ENCODE results near the gene MCTP1.
"Not testable (repeated sequence)": the region's sequence is repeated elsewhere in the genome, so short reads cannot be mapped to it uniquely, and the experiment has no call there.

The MCTP1 gene

GRCh38 chr5:95181644-95182043 is 103.2 kb downstream of the MCTP1 start:
- DNase-seq (ENCODE audit: low read depth): no peak

DNA sequence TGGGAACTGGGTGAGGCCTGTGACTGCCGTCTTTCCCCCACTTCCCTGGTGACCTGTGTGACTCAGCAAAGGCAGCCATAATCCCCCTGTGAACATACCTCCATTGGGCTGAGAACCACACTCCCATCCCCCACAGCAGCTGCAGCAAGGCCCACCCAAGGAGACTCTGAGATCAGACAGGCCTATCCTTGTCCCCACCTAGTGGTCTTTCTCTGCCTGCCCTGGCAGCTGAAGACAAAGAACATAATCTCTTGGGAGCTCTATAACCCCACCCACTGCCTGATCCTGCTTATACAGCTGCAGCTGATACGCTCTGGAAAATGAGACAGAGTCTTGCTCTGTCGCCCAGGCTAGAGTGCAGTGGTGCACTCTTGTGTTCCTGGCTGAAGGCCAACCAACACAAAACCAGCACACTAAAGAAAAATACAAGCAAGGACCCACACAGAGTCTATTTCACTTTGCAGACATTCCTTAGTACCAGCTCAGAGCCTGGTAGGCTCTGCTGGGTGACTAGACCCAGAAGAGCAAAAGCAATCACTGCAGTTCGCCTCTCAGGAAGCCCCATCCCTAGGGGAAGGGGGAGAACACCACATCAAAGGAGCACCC is 106.7 kb downstream of the MCTP1 start:
- DNase-seq (ENCODE audit: low read depth): no peak

DNA sequence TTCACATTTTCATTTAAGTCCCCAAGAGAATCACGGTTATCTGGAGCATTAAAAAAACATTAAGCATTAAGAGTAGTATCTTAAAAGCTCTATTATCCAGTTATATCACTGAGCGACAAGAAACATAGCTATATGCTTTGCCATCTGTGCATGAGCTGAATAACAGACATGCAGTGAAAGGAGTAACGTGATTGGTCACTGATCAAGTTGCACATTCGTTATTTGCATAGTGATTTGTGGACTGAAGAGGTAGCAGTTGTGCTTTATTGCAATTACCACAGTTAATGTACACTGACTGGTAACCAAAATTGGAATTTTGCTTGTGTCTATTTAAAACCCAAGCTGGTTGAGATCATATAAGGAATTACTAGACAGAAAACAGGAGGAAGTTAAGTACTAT is 107.4 kb downstream of the MCTP1 start:
- DNase-seq (ENCODE audit: low read depth): no peak

DNA sequence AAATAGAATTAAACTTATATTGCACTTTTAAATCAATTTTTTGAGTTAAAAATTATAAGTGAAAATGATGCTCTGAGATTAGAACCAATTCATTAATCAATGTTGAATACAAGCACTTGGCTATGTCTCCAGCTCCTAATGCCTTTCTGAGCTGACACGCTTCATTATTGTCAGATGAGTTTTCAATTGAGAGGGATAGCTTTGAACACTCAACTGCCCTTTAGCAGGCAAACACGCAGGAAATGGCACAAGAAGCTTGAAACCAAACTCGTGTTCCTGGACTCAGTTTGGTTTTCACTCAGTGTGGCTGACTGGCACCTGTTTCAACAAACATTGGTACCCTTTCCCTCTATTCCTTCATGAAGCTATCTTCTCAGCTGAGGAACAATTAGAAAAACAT is 109.8 kb downstream of the MCTP1 start:
- no peak for DNase-seq (ENCODE audit: low read depth)

DNA sequence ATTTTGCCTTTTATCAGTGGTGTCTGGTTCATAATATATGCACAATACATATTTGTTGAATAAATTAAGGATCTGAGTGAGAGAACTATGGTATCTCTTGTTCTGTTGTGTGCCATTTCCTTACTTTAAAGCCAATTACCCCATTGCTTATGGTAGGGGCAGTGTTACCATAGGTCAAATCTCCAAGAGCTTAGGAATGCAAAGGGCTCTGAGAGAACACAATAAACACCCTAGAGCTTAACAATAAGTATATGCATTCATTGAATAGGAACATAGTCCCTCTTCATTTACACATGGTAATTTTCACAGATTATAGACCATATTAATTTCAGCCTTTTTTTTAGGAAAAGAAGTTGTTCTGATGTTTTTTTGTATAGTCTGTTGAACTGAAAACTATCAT is 112.2 kb downstream of the MCTP1 start:
- no peak for DNase-seq (ENCODE audit: low read depth)

DNA sequence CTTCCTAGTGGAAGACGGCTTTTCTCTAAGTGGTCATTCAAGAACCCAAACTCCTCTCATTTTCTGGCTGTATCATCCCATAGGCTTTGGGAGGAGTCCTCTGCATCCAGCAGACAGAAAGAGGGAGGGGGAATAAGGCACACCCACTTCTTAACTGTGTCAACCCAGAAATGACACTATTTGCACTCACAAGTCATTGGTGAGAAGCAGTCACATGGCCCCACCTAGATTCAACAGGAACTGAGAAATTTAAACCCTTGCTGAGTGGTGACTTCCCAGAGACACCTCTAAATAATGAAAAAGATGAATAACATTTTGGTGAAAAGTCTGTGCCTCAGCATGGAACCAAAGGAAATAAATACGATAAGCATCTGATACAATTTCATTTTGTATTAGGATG is 120.0 kb downstream of the MCTP1 start:
- DNase-seq (ENCODE audit: low read depth): no peak

- no peak for DNase-seq (ENCODE audit: low read depth)
Observed at GRCh38 chr5:95163079-95163478, 121.8 kb downstream of the MCTP1 start.

DNA sequence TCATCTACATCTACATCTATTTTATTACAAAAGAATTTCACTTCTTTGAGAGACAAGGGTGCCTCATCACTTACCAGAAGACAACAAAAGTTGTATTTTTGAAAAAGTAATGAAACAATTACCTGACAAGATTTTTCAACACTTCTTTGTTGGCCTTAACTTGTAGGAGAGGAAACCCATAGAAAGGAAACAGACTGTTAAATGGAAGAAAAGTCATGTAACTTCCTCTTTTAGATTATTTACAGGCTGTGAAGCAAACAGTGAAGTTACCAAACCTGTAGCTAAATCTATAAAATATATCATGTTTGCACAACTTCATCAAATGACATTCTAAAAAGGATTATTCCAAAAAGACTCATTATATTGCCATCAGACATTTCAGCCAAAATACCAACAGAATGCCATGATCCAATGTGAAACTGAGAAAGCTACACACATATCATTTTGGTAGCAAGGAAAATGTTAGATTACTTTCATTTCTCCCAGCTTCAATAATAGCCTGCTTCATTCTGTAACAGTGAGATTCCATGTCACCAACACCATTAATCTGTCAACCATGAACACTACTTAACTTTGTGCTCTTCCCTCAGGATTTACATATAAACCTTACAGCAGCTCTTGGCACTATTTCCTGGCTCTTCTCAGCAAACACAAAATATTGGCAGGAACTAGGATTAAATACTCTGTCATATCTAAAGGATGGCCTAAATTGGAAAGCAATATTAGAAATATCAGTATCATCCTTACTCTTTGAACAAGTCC is 122.5 kb downstream of the MCTP1 start:
- no peak for DNase-seq (ENCODE audit: low read depth)

GRCh38 chr5:95159603-95160002 is 125.3 kb downstream of the MCTP1 start:
- DNase-seq (ENCODE audit: low read depth): no peak

DNA sequence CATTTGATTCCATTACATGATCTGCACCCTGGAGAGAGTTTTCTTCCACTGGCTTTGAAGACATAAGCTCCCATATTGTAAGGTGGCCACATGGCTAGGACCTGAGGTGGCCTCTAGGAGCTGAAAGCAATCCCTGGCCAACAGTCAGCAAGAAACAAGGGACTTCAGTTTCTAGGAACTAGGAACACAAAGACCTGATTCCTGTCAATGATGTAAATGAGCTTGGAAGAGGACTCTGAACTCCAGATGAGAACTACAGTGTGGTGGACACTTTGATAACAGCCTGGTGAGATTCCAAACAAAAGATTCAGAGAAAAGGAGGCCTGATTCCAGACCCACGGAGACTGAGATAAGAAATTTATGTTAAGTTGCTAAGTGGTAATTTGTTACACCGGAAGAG is 129.0 kb downstream of the MCTP1 start:
- no peak for DNase-seq (ENCODE audit: low read depth)

- DNase-seq (ENCODE audit: low read depth): no peak
Observed at GRCh38 chr5:95153511-95153910, 131.4 kb downstream of the MCTP1 start.

DNA sequence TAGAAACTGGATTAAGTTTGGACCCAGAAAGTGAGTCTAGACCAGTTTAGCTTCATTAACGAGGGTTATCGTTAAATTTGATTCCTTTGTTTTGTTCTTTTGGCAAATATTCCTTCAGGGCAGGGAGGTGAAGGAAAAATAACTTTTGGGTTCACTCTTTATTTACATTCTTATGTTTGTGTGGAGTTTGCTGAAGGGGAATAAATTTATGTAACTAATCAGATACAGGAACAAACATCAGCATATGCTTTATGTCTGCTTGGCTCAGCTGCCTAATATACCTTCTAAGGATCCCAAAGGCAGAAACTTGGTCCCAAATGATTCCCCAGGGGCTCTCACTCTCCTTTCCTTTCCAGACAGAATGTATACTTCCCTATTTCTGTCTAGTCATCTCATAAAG is 132.4 kb downstream of the MCTP1 start:
- DNase-seq (ENCODE audit: low read depth): no peak

GRCh38 chr5:95152131-95152530 is 132.8 kb downstream of the MCTP1 start:
- no peak for DNase-seq (ENCODE audit: low read depth)

DNA sequence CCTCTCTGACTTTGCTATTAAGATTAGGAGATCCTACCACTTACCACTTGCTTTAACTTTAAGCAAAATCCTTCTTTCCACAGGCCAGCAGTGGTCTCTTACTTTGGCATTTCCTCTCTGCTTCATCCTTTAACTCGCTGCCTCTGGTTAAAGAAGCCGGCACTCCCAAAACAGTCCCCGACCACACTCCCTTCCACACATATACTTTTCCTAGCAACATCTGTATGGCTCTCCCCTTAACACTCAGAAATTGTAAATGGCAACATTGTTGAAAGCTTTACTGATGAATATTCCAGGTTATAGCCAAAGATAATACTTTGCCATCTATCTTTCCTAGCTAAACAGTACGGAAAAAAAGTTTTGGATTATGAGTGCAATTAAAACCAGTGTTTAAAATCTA is 133.2 kb downstream of the MCTP1 start:
- no peak for DNase-seq (ENCODE audit: low read depth)

DNA sequence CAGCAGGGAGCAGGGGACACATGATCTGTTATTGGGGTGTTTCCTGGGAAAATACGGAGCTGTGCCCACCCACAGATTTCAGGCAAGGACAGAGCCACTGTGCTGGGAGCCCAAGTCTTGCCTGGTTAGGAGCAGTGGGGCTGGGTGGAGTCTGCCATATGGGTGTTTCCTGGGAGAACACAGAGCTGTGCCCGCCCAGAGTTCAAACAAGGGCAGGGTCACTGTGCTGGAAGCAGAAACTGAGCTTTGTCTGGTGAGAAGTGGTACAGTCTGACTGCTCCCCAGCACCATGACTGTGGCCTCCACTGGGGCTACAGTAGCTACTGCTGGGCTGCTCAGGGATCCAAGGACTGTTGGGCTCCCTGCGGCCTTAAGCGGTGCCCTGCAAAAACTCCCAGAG is 135.5 kb downstream of the MCTP1 start:
- DNase-seq (ENCODE audit: low read depth): no peak

GRCh38 chr5:95148453-95148852 is 136.4 kb downstream of the MCTP1 start:
- no peak for DNase-seq (ENCODE audit: low read depth)

DNA sequence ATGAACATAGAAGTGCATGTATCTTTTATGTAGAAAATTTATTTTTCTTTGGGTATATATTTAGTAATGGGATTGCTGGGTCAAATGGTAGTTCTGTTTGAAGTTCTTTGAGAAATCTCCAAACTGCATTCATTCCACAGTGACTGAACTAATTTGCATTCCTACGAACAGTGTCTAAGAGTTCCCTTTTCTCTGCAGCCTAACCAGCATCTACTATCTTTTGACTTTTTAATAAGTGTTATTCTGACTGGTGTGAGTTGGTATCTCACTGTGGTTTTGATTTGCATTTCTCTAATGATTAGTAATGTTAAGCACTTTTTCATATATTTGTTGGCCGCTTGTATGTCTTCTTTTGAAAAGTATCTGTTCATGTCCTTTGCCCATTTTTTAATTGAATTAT is 141.0 kb downstream of the MCTP1 start:
- not testable (repeated sequence) for DNase-seq (ENCODE audit: low read depth)

DNA sequence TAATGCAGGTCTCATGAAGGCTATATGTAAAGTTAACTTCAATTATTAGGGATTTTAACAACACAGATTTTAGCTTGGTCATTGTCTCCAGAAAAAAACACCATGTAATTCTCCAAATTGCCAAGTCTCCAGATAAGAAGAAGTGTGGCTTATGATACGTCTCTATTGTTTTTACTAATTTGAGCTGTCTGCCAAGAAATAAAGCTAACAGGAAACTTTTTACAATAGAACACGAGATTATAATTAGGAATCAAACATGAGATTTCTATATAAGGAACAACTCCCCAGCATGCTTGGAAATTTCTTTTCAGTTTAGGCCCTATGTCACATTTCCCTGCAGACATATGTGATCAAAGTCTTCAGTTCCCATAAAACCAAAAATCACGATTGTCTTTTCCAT is 142.7 kb downstream of the MCTP1 start:
- DNase-seq (ENCODE audit: low read depth): no peak

DNA sequence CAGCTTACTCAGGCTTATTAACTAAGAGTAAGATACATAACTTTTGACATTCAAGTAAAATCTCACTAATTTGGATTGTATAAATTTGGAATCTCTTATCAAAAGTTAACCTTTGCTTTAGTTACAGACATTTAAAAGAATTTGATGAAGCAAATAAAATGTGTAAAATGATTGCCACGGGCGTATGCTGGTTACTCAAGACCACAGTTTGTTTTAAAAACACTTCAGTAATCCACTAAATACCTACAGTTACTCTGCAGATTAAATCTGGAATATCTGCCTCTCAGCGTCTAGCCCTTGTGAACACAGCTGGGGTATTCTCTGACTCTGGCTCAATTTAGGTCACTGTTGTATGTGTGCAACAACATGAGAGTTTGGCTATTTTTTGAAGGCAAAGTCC is 143.8 kb downstream of the MCTP1 start:
- no peak for DNase-seq (ENCODE audit: low read depth)

DNA sequence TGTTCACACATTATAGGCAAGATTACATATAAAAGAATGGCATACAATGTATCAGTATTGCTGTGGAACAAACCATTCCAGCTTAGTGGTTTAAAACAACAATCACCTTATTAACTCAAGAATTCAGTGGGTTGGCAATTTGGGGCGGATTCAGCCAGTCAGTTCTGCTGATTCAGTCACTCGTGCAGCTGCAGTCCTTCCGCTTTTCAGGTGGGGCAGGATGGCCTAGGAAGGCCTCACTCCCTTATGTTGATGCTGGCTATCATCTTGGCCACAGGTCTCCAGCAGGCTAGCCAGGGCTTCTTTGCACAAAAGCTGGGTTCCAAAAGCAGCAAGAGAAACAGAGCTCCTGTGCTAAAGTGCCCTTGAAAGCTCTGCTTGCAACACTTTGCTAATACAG is 150.6 kb downstream of the MCTP1 start:
- no peak for DNase-seq (ENCODE audit: low read depth)

DNA sequence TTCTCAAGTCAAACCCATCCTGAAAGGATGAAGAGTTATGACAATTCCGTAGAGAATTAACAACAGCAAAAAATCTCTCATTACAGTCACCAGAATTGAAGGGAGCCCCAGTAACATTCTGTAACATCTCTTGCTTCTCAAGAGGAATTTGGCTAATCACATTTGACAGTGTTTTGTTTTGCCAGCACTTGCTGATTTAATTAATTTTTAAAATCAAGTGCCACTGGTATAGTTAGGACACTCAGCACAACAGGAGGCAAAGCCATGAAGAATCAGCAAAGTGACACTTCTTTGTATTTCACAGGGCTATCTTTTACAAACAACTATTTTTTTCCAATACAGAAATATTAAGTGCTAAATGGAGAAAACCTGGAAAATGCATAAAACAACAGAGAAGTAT is 152.8 kb downstream of the MCTP1 start:
- no peak for DNase-seq (ENCODE audit: low read depth)

- DNase-seq (ENCODE audit: low read depth): no peak
Observed at GRCh38 chr5:95130941-95131340, 154.0 kb downstream of the MCTP1 start.

- DNase-seq (ENCODE audit: low read depth): no peak
Observed at GRCh38 chr5:95124731-95125130, 160.2 kb downstream of the MCTP1 start.

DNA sequence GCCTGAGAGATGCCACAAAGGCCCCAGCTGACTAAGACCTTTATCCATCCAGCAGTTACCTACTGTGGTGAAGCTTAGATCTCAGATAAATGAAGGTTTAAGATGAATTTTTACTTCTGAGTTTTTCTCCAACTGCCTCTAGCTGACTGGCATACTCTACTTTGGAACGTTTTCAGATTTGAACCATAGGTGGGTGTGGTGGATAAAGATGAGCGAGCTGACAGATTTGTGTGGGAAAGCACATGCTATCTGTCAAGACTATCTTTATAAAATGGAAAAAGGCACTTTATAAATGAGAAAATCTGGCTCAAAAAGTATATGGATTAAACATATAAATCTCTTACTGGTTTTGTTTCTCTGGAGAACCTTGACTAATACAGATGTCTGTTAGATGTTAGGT is 160.8 kb downstream of the MCTP1 start:
- no peak for DNase-seq (ENCODE audit: low read depth)
